ENCODE results near the gene ADH1B. TPM values are rescaled to one million over a fixed set of nuclear protein-coding genes. Genes with fewer than 3 reads are reported as not detected.

ADH1B gene
- total RNA-seq, 4 donors from 2014 or later = 1,271 to 1,760 (median 1,505) TPM

GRCh38 chr4:99282731-99283130, 38.5 kb downstream of the ADH1B start:
- no peak overlapping the region for H3K4me3 ChIP-seq
- no peaks in the 10 kb centered on the region for H3K9me3 ChIP-seq
- DNase-seq (ENCODE audit: low spot score in 2 of 2) = no peak
- 77 to 84% methylated on average over 2 of the region's 2 CpGs for WGBS, 2 donors
- H3K4me1 ChIP-seq = no peaks in the 10 kb centered on the region
- no peaks in the 10 kb centered on the region for H3K27me3 ChIP-seq
- TF ChIP-seq EP300 (IDR thresholded peaks at IDR 0.05) (no peak), POLR2A (IDR thresholded peaks at IDR 0.05) (no peak)
- TF ChIP-seq, protein P1, sequence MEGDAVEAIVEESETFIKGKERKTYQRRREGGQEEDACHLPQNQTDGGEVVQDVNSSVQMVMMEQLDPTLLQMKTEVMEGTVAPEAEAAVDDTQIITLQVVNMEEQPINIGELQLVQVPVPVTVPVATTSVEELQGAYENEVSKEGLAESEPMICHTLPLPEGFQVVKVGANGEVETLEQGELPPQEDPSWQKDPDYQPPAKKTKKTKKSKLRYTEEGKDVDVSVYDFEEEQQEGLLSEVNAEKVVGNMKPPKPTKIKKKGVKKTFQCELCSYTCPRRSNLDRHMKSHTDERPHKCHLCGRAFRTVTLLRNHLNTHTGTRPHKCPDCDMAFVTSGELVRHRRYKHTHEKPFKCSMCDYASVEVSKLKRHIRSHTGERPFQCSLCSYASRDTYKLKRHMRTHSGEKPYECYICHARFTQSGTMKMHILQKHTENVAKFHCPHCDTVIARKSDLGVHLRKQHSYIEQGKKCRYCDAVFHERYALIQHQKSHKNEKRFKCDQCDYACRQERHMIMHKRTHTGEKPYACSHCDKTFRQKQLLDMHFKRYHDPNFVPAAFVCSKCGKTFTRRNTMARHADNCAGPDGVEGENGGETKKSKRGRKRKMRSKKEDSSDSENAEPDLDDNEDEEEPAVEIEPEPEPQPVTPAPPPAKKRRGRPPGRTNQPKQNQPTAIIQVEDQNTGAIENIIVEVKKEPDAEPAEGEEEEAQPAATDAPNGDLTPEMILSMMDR (IDR thresholded peaks at IDR 0.05) = no peak
- H3K27ac ChIP-seq = no peak overlapping the region
- H3K36me3 ChIP-seq = no peaks in the 10 kb centered on the region

DNA sequence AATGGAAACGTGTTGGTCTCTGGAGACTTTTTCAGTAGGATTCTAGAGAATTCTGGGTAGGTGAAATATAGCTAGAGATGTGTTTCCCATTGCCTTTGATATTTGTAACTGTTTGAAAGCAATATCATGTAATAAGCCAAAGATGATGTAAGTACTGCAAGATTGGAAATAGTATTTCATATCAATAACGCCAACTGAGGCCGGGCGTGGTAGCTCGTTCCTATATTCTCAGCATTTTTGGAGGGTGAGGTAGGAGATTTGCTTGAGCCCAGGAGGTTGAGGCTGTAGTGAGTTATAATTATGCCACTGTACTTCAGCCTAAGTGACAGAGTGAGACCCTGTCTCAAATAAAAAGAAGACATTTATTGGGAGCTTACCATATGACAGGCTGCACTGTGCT, 39.9 kb downstream of the ADH1B start:
- H3K36me3 ChIP-seq = no peaks in the 10 kb centered on the region
- no peak overlapping the region for H3K27ac ChIP-seq
- DNase-seq (ENCODE audit: low spot score in 2 of 2) = no peak
- no peaks in the 10 kb centered on the region for H3K4me1 ChIP-seq
- no peak overlapping the region for H3K4me3 ChIP-seq
- WGBS, 2 donors = 48 to 66% methylated on average over 5 of the region's 5 CpGs
- no peak for TF ChIP-seq EP300 (IDR thresholded peaks at IDR 0.05)
- TF ChIP-seq, protein P1 (IDR thresholded peaks at IDR 0.05) = no peak
- TF ChIP-seq POLR2A (IDR thresholded peaks at IDR 0.05) = no peak
- H3K9me3 ChIP-seq = no peaks in the 10 kb centered on the region
- no peaks in the 10 kb centered on the region for H3K27me3 ChIP-seq

GRCh38 chr4:99276417-99276816, 44.8 kb downstream of the ADH1B start:
- no peak for DNase-seq (ENCODE audit: low spot score in 2 of 2)
- Histone ChIP-seq H3K9me3 (no peaks in the 10 kb centered on the region), H3K36me3 (no peaks in the 10 kb centered on the region), H3K4me1 (no peaks in the 10 kb centered on the region), H3K27me3 (no peaks in the 10 kb centered on the region), H3K4me3 (no peak overlapping the region), H3K27ac (no peak overlapping the region)
- TF ChIP-seq POLR2A (IDR thresholded peaks at IDR 0.05) (no peak), EP300 (IDR thresholded peaks at IDR 0.05) (no peak)
- TF ChIP-seq, protein P1 (IDR thresholded peaks at IDR 0.05) = no peak
- WGBS, 2 donors = 65 to 71% methylated on average over 2 of the region's 2 CpGs

DNA sequence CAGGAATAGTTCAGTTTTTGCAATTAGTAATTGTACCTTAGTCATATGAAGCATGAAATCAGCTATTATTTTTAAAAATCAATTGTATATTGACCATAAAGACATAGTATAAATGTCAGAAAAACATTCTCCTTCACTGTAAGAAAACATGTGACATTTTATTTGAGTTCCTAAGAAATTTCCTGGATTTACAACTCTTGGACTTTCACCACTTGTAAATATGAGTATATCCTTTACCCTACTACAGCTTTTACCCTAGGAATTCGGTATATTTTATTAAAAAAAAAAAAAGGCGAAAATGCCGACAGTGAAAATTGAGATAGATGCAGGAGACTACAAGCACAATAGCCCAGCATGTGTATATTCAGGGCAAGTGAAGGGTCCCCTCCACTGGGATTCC, 45.3 kb downstream of the ADH1B start:
- no peak for DNase-seq (ENCODE audit: low spot score in 2 of 2)
- Histone ChIP-seq H3K27me3 (no peaks in the 10 kb centered on the region), H3K9me3 (no peaks in the 10 kb centered on the region), H3K4me1 (no peaks in the 10 kb centered on the region), H3K36me3 (no peaks in the 10 kb centered on the region), H3K4me3 (no peak overlapping the region), H3K27ac (no peak overlapping the region)
- WGBS, 2 donors = 76 to 86% methylated on average over 3 of the region's 3 CpGs
- TF ChIP-seq, protein P1 (IDR thresholded peaks at IDR 0.05) = no peak
- TF ChIP-seq POLR2A (IDR thresholded peaks at IDR 0.05) (no peak), EP300 (IDR thresholded peaks at IDR 0.05) (no peak)

DNA sequence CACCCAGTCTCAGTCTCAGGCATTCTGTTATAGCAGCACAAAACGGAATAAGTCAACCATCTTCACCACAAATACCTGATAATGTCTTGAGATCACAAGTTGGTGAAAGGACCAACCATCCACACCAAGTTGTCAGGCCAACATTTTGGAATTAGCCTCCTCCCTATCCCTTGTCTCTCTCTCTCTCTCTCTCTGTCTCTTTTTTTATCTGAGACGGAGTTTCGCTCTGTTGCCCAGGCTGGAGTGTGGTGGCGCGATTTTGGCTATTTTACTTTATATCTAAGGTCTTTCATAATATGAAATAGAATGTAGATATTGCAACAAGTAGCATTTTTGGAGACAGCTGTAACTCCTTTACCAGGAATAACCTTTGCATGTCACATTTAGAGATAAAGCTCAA, 46.2 kb downstream of the ADH1B start:
- 93 to 96% methylated on average over 5 of the region's 5 CpGs for WGBS, 2 donors
- no peaks in the 10 kb centered on the region for H3K4me1 ChIP-seq
- no peaks in the 10 kb centered on the region for H3K36me3 ChIP-seq
- no peak for DNase-seq (ENCODE audit: low spot score in 2 of 2)
- H3K4me3 ChIP-seq = no peak overlapping the region
- H3K9me3 ChIP-seq = peaks cover 0 to 5% (median 0%) of the 10 kb centered on the region in 4 donors
- no peak overlapping the region for H3K27ac ChIP-seq
- no peaks in the 10 kb centered on the region for H3K27me3 ChIP-seq
- TF ChIP-seq EP300 (IDR thresholded peaks at IDR 0.05) = no peak
- TF ChIP-seq, protein P1 (IDR thresholded peaks at IDR 0.05) = no peak
- no peak for TF ChIP-seq POLR2A (IDR thresholded peaks at IDR 0.05)

All from tibial nerve (tissue), 4 donors.